Medulla oblongata (tissue), 1 donor: ENCODE data around the gene TNIK.

ENCODE experiments used
- DNase-seq: peaks from one replicate; pipeline ENCODE4 v3.0.0-alpha.2; 2015; ENCODE audit errors: extremely low spot score

Gene TNIK

GRCh38 chr3:171227828-171228227 is 232.4 kb downstream of the TNIK start:
- DNase-seq, result no peak

GRCh38 chr3:171227359-171227758 is 232.8 kb downstream of the TNIK start:
- no peak for DNase-seq

- DNase-seq, result no peak
These were observed 233.4 kb downstream of the TNIK start for GRCh38 chr3:171226794-171227193.

- DNase-seq, result no peak
These were observed 234.5 kb downstream of the TNIK start for GRCh38 chr3:171225708-171226107.

- no peak for DNase-seq
These were observed 235.0 kb downstream of the TNIK start for GRCh38 chr3:171225165-171225564.

GRCh38 chr3:171223396-171223795 is 236.8 kb downstream of the TNIK start:
- DNase-seq, result no peak

- DNase-seq, result no peak
These were observed 237.2 kb downstream of the TNIK start for GRCh38 chr3:171222995-171223394.

- DNase-seq, result no peak
These were observed 238.6 kb downstream of the TNIK start for GRCh38 chr3:171221597-171221996.

- no peak for DNase-seq
These were observed 239.1 kb downstream of the TNIK start for GRCh38 chr3:171221104-171221503.

- no peak for DNase-seq
These were observed 240.9 kb downstream of the TNIK start for GRCh38 chr3:171219258-171219657.

GRCh38 chr3:171218069-171218468 is 242.1 kb downstream of the TNIK start:
- DNase-seq, result no peak

GRCh38 chr3:171213907-171214306 is 246.3 kb downstream of the TNIK start:
- DNase-seq, result no peak

GRCh38 chr3:171213178-171213577 is 247.0 kb downstream of the TNIK start:
- no peak for DNase-seq

- no peak for DNase-seq
These were observed 247.6 kb downstream of the TNIK start for GRCh38 chr3:171212648-171213047.

- DNase-seq, result no peak
These were observed 253.9 kb downstream of the TNIK start for GRCh38 chr3:171206283-171206682.

- no peak for DNase-seq
These were observed 255.3 kb downstream of the TNIK start for GRCh38 chr3:171204942-171205341.

GRCh38 chr3:171201825-171202224 is 258.4 kb downstream of the TNIK start:
- no peak for DNase-seq

- no peak for DNase-seq
These were observed 259.5 kb downstream of the TNIK start for GRCh38 chr3:171200750-171201088.

- DNase-seq, result no peak
These were observed 260.0 kb downstream of the TNIK start for GRCh38 chr3:171200052-171200749.

GRCh38 chr3:171199473-171199829 is 260.8 kb downstream of the TNIK start:
- no peak for DNase-seq

GRCh38 chr3:171198781-171199472 is 261.3 kb downstream of the TNIK start:
- DNase-seq, result no peak

- no peak for DNase-seq
These were observed 264.5 kb downstream of the TNIK start for GRCh38 chr3:171195686-171196085.

- no peak for DNase-seq
These were observed 265.2 kb downstream of the TNIK start for GRCh38 chr3:171194965-171195364.

GRCh38 chr3:171193693-171194092 is 266.5 kb downstream of the TNIK start:
- no peak for DNase-seq
